Right renal cortex interstitium (tissue), 3 donors: Measurements from ENCODE around the gene PAGE3. TPM values are rescaled to one million over a fixed set of nuclear protein-coding genes. Genes with fewer than 3 reads are reported as not detected.

Source experiments
- DNase-seq, 3 donors: peaks; one replicate each; pipeline ENCODE4 v3.0.0-alpha.2; 2013; ENCODE audit warnings: low read depth in 3 of 3, low spot score in 2 of 3
- polyA plus RNA-seq, 3 donors: library from polyadenylated mRNA; unstranded; fragments of 120-200 nt; gene quantifications; one replicate each; pipeline ENCODE4 v1.2.1, GENCODE V29; 2013; ENCODE audit not compliant: insufficient read length in 3 of 3

Gene PAGE3, protein sequence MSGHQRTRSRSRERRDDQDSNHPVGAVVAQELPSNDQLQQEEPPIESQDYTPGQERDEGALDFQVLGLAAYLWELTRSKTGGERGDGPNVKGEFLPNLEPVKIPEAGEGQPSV
- not detected for polyA plus RNA-seq

DNA sequence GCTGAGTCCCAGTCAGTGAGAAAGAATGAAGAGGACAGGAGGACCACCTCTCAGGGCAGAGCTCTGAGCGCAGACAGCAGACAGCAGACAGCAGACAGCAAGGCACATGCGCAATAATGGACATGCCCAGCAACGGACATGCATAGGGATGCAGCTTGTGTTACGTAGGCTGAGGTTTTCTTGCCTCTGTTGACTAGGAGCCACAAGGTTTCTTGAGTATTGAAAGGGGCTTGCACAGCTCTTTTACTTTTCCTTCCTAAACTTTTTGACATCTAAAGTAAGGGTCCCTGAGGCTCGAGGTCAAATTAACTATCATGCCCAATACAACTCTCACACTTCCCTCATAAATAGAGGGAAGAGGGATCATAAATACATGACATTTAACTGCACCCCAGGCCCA, at the start of gene PAGE3:
TSS of gene PAGE3 (minus strand) at position 101 of the 400 bp plus-strand sequence. CDS start 1,013 bp downstream, outside the sequence.
- DNase-seq, result no peak

DNA sequence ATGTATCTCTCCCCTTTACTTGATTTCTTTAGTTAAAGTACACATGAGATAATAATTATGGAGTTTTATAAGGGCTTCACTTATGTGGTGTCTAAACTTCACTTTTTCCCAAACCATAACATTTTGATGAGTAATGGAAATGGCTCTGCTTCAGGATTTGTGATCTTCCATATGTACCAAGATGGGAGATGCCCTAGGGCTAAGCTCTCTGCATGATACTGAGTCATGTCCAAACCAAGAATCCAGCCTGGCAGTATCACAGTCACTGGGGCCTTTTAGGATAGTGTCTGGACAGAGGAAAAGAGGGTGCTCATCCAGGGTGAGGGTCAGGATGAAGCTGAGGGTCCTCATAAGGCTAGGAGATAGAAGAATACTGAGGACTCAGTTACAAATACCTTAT, 47.9 kb upstream of the PAGE3 start:
- no peak for DNase-seq

DNA sequence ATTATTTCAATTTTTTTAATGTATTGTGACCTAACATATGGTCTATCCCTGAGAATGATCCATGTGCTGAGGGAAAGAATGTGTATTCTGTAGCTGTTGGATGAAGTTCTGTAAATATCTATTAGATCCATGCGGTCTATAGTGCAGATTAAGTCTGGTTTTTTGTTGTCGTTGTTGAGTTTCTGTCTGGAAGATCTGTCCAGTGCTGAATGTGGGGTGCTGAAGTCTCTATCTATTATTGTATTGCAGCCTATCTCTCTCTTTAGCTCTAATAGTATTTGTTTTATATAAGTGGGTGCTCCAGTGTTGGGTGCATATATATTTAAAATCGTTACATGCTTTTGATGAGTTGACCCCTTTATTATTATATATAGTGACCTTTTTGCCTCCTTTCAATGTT, 26.2 kb upstream of the PAGE3 start:
- no peak for DNase-seq

DNA sequence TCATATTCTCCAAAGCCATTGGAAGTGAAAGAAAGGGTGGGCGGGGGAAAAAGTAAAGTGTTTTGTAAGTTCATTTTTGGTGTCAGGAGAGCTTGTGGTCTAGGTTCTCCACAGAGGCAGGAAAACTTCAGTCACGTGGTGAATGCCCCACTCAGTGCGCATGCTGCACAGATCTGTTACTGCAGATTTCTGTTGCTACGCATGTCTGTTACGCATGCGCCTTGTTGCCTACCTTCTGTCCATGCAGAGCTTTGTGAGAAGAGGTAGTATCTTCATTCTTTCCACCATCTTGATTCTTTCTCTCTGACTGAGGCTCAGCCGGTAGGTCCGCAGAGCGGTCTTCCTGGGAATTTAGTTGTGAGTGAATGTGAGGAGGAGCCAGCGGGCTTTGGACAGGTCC, 15.1 kb upstream of the PAGE3 start:
- DNase-seq, result no peak

DNA sequence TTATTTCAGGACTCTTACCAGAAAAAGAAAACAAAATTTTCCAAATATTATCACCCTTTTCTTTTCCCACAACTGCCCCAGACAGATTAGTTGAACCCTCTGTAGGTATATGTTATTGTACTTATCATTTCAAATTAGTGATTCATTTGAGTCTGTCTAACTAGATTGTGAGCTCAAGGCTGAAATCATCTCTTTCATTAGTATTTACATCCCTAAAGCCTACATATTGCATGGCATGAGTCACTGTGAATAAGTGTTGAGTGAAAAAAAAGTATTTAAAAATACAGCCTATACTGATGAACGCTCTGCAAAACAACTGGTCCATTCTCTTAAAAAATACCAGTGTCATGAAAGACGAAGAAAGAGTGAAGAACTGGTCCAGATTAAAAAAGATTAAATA, 3.9 kb downstream of the PAGE3 start:
- DNase-seq, result no peak

DNA sequence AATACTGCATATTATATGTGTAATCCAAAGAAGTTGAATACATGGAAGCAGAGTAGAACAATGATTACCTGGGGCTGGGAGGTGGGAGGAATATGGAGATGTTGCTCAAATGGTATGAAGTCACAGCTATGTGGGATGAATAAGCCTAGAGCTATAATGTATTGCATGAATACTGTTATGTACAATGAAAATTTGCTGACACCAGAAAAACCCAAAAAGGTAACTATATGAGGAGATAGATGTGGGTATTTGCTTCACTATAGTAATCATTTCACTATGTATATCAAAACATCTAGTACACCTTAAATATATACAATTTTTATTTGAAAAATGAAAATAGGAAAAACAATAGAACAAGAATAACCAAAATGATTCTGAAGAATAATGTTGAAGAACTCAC, 11.2 kb downstream of the PAGE3 start:
- no peak for DNase-seq

DNA sequence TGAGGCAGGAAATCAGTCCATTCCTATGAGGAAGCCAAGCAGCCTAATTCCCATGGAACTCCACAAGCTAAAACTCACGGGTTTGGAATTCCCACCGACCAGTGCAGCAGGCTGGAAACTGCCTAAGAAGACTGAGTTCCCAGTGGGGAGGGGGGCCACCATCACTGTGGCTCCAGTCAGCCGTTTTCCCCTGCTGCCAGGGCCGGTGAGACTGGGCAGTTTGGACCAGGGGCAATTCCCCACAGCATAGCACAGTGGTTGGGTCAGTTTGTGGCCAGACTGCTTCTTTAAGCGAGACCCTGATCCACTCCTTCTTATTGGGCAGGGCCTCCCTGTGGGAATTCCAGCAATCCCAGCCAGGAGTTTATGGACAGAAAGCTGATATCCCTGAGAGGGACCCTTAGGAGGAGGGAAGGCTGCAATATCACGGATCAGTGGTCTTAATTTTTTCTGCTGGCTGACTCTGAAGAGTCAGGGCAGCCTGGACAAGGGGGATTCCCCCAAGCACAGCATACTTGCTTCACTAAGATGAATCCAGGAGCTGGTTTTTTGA, 23.9 kb downstream of the PAGE3 start:
- DNase-seq, result peak in 1 of 3 donors; percentile 12

DNA sequence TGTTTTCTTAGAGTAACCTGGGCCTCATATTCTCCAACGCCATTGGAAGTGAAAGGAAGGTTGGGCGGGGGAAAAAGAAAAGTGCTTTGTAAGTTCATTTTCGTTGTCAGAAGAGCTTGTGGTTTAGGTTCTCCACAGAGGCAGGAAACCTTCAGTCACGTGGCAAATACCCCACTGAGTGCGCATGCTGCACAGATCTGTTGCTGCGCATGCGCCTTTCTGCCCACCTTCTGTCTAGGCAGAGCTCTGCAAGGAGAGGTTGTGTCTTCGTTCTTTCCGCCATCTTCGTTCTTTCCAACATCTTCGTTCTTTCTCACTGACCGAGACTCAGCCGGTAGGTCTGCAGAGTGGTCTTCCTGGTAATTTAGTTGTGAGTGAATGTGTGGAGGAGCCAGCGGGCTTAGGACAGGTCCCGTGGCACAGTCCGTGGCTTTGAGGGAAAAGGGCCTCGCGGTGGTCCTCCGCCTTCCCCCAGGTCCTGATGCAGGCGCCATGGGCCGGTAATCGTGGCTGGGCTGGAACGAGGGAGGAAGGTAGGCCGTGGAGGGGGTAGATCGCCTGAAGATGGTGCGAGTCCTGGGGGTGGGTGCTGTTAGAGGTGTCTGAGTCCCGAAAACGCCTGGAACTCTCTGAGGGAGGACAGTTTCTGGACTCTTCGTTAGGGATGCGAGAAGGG, 44.5 kb downstream of the PAGE3 start, which contains the start of gene PAGE5:
TSS of gene PAGE5 (plus strand) at position 228 of the 676 bp plus-strand sequence. CDS start 1,037 bp downstream, outside the sequence.
- no peak for DNase-seq

DNA sequence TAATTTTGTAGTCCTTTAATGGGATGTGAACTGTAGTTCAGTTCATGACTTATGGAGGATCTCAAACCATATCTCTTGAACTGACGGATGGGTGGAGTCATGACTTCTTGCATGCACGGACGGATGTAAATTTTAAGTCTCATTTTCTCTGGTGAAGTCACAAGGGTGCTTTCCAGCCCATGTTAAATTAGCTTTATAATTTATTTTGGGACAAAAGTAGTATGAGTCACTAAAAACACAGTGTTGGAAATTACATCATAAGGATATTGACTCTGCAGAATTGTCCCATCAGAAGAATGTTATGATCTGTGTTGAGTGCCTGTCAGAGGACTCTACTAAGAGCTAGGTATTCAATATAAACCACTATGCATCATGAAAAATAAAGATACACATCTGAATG, 51.3 kb downstream of the PAGE3 start:
- DNase-seq, result no peak

DNA sequence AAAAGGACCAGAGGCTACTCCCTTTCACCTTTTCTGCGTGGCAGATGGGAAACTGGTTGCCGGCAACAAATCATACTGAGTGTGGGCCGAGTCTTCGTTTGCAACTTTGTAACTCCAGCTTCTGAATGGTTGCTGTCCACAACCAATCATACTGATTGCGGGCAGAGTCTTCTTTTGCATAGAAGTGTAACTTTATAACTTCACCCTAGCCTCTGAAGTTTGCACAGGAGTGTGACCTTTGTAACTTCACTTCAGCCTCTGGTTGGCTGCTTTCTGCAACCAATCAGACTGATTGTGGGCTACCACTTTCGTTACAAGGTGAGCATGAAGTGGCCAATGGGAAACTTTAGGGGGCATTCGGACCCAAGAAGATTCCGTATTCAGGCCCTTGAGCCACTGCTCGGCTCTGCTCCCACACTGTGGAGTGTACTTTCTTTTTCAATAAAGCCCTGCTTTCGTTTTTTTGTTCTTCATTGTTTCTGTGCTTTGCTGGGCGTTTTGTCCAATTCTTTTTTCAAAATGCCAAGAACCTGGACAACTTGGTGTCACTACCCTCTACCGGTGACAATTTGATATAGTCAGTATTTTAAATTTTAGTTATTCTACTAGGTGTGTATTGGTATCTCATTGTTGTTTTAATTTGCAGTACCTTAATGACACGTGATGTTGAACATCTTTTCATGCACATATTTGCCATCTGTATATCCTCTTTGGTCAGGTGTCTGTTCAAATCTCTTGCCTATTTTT, 53.6 kb downstream of the PAGE3 start:
- no peak for DNase-seq

Other genes starting within 250 kb of the PAGE3 start
- 10 to 100 TPM; 13.6 to 23.3 (median 17.4) TPM for gene ALAS2, start 233.9 kb downstream of the PAGE3 start, polyA plus RNA-seq
- gene PAGE2B, start 189.9 kb downstream of the PAGE3 start, polyA plus RNA-seq, result not detected
- gene PAGE2, start 175.9 kb downstream of the PAGE3 start, polyA plus RNA-seq, result not detected
- not detected for gene PAGE5, start 44.6 kb downstream of the PAGE3 start, polyA plus RNA-seq
- 10 to 100 TPM; 69.3 to 75.1 (median 72.2) TPM for gene MAGEH1, start 187.2 kb upstream of the PAGE3 start, polyA plus RNA-seq
- gene USP51, start 224.9 kb upstream of the PAGE3 start, polyA plus RNA-seq, result 10 to 100 TPM; 12.1 to 13.3 (median 12.7) TPM